Measurements from ENCODE around the gene PRAMEF13.
"Not testable (repeated sequence)": the region's sequence is repeated elsewhere in the genome, so short reads cannot be mapped to it uniquely, and the experiment has no call there.

The PRAMEF13 gene, protein sequence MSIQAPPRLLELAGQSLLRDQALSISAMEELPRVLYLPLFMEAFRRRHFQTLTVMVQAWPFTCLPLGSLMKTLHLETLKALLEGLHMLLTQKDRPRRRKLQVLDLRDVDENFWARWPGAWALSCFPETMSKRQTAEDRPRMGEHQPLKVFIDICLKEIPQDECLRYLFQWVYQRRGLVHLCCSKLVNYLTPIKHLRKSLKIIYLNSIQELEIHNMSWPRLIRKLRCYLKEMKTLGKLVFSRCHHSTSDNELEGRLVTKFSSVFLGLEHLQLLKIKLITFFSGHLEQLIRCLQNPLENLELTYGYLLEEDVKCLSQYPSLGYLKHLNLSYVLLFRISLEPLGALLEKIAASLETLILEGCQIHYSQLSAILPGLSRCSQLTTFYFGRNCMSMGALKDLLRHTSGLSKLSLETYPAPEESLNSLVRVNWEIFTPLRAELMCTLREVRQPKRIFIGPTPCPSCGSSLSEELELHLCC

DNA sequence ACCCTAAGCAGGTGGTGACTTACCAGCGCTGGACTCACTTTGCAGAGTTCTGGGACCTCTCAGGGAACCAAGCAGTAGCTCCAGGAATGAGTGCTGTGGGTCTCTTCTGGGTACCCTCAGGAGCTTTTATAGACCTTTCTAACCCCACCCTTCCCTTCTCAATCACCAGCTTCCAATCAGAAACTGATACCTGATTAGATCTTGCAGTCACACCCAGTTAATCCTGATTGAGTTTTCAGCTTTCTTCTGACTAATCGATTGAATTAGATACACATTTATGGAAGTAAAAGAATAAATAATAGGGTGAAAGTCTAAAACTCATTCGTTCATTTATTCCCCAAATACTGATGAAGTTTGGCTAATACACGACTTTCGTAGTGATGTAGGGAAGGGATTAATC lies at the start of gene PRAMEF13:
TSS of gene PRAMEF13 (minus strand) at position 101 of the 400 bp plus-strand sequence. CDS start 1,820 bp downstream, outside the sequence.
- H2AFZ ChIP-seq (ENCODE audit: low read depth, low read length); H3K9ac ChIP-seq (ENCODE audit: low read length); H3K4me2 ChIP-seq (ENCODE audit: low read length); H3K4me3 ChIP-seq (ENCODE audit: low read length); H3K4me1 ChIP-seq (ENCODE audit: low read length); H3K9me3 ChIP-seq (ENCODE audit: insufficient read depth, low read length); H3K36me3 ChIP-seq (replicated peaks; ENCODE audit: low read depth, low read length); H4K20me1 ChIP-seq (ENCODE audit: insufficient read depth, low read length); H3K79me2 ChIP-seq (ENCODE audit: low read length); H3K27me3 ChIP-seq (ENCODE audit: low read depth, low read length); H3K27ac ChIP-seq (ENCODE audit: low read length): not testable (repeated sequence)

DNA sequence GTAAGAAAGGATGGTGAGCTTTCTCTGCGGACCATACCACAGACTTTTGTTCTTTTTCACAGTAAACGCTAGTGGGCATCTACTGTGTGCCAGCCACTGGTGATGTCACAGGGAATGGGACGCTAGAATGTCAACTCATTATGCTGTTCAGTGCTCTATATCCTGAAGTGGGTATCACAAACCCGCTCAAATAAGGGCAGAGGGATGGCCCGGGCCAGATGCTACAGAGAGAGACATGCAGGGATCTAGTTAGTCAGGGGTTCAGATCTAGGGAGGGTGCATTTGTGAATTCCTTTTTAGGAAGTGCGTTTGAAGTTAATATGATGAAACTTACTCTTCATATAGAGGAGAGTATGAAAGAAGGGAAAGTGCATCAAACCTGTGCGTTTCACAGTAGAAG lies 45.9 kb upstream of the PRAMEF13 start:
- not testable (repeated sequence) for H3K4me1 ChIP-seq (ENCODE audit: low read length); H3K27me3 ChIP-seq (ENCODE audit: low read depth, low read length); H3K36me3 ChIP-seq (replicated peaks; ENCODE audit: low read depth, low read length); H3K4me3 ChIP-seq (ENCODE audit: low read length); H3K79me2 ChIP-seq (ENCODE audit: low read length); H4K20me1 ChIP-seq (ENCODE audit: insufficient read depth, low read length); H3K9me3 ChIP-seq (ENCODE audit: insufficient read depth, low read length); H3K9ac ChIP-seq (ENCODE audit: low read length); H3K27ac ChIP-seq (ENCODE audit: low read length); H2AFZ ChIP-seq (ENCODE audit: low read depth, low read length); H3K4me2 ChIP-seq (ENCODE audit: low read length)

DNA sequence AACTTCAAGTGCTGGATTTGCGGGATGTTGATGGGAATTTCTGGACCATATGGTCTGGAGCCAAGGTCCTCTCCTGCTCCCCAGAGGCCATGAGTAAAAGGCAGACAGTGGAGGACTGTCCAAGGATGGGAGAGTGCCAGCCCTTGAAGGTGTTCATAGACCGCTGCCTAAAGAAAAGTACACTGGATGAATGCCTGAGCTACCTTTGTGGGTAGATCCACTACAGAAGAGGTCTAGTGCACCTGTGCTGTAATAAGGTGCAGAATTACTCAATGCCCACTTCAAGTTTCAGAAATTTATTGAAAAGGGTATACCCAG lies 45.3 kb upstream of the PRAMEF13 start:
- not testable (repeated sequence) for H4K20me1 ChIP-seq (ENCODE audit: insufficient read depth, low read length); H3K4me3 ChIP-seq (ENCODE audit: low read length); H3K9me3 ChIP-seq (ENCODE audit: insufficient read depth, low read length); H3K4me2 ChIP-seq (ENCODE audit: low read length); H3K4me1 ChIP-seq (ENCODE audit: low read length); H3K9ac ChIP-seq (ENCODE audit: low read length); H3K27me3 ChIP-seq (ENCODE audit: low read depth, low read length); H3K27ac ChIP-seq (ENCODE audit: low read length); H3K79me2 ChIP-seq (ENCODE audit: low read length); H2AFZ ChIP-seq (ENCODE audit: low read depth, low read length); H3K36me3 ChIP-seq (replicated peaks; ENCODE audit: low read depth, low read length)

DNA sequence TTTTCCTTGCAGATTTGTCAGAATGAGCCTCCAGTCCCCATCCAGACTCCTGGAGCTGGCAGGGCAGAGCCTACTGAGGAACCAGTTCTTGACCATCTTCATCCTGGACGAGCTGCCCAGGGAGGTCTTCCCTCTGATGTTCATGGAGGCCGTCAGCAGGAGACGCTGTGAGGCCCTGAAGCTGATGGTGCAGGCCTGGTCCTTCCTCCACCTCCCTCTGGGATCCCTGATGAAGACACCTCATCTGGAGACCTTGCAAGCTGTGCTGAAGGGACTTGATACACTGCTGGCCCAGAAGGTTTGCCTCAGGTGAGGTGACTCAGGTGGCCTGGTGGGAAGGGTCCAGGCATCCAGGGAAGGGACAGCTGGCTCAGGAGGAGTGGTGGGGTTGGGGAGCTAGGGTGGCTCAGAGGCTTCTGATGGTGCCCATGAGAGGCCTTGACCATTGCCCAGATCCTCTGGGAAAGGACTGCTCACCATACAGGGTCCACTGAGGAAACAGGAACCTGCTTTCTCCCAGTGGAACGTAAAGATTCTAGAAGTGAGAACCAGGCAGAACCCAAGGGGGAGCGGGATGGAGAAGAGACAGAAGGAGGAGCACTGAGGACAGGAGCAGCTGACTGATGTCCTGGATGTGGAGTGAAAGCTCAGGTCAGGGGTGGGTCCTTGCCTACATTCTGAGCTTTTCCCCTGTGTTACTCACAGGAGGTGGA lies 44.8 kb upstream of the PRAMEF13 start:
- H3K79me2 ChIP-seq (ENCODE audit: low read length); H3K9me3 ChIP-seq (ENCODE audit: insufficient read depth, low read length); H4K20me1 ChIP-seq (ENCODE audit: insufficient read depth, low read length); H3K4me2 ChIP-seq (ENCODE audit: low read length); H2AFZ ChIP-seq (ENCODE audit: low read depth, low read length); H3K27me3 ChIP-seq (ENCODE audit: low read depth, low read length); H3K27ac ChIP-seq (ENCODE audit: low read length); H3K4me1 ChIP-seq (ENCODE audit: low read length); H3K9ac ChIP-seq (ENCODE audit: low read length); H3K4me3 ChIP-seq (ENCODE audit: low read length); H3K36me3 ChIP-seq (replicated peaks; ENCODE audit: low read depth, low read length): not testable (repeated sequence)

DNA sequence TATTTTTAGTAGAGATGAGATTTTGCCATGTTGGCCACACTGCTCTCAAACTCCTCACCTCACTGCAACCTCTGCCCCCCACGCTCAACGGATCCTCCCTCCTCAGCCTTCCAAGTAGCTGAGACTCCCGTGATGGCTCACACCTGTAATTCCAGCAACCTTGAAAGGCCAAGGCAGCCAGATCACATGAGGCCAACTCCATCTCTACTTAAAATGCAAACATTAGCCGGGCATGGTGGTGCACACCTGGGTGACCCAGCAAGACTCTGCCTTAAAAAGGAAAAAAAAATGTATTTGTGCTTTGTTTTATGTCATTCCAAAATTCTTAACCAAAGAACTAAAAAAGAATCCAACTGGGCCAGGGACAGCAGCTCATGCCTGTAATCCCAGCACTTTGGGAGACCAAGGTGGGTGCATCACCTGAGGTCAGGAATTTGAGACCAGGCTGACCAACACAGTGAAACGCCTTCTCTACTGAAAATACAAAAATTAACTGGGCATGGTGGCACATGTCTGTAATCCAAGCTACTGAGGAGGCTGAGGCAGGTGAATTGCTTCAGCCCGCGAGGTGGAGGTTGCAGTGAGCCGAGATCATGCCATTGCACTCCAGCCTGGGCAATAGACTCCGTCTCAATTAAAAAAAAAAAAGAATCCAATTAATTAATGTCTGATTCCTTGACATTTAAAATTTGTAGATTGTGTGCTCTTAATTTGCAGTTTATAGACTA lies 42.5 kb upstream of the PRAMEF13 start:
- not testable (repeated sequence) for H3K4me3 ChIP-seq (ENCODE audit: low read length); H3K4me2 ChIP-seq (ENCODE audit: low read length); H2AFZ ChIP-seq (ENCODE audit: low read depth, low read length); H3K79me2 ChIP-seq (ENCODE audit: low read length); H3K36me3 ChIP-seq (replicated peaks; ENCODE audit: low read depth, low read length); H3K9me3 ChIP-seq (ENCODE audit: insufficient read depth, low read length); H3K27ac ChIP-seq (ENCODE audit: low read length); H3K4me1 ChIP-seq (ENCODE audit: low read length); H3K9ac ChIP-seq (ENCODE audit: low read length); H4K20me1 ChIP-seq (ENCODE audit: insufficient read depth, low read length); H3K27me3 ChIP-seq (ENCODE audit: low read depth, low read length)

DNA sequence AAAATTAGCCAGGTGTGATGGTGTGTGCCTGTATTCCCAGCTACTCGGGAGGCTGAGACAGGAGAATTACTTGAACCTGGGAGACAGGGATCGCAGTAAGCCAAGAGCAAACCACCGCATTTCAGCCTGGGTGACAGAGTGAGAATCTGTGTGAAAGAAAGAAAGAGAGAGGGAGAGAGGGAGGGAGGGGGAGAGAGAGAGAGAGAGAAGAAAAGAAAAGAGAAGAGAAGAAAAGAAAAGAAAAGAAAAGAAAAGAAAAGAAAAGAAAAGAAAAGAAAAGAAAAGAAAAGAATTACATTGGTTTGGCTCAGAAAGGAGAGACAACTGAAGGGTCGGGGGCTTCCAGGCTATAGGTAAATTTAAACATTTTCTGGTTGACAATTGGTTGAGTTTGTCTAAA lies 38.4 kb upstream of the PRAMEF13 start:
- H2AFZ ChIP-seq (ENCODE audit: low read depth, low read length); H3K27me3 ChIP-seq (ENCODE audit: low read depth, low read length); H3K4me3 ChIP-seq (ENCODE audit: low read length); H4K20me1 ChIP-seq (ENCODE audit: insufficient read depth, low read length); H3K9me3 ChIP-seq (ENCODE audit: insufficient read depth, low read length); H3K4me1 ChIP-seq (ENCODE audit: low read length); H3K9ac ChIP-seq (ENCODE audit: low read length); H3K4me2 ChIP-seq (ENCODE audit: low read length); H3K36me3 ChIP-seq (replicated peaks; ENCODE audit: low read depth, low read length); H3K79me2 ChIP-seq (ENCODE audit: low read length); H3K27ac ChIP-seq (ENCODE audit: low read length): not testable (repeated sequence)

DNA sequence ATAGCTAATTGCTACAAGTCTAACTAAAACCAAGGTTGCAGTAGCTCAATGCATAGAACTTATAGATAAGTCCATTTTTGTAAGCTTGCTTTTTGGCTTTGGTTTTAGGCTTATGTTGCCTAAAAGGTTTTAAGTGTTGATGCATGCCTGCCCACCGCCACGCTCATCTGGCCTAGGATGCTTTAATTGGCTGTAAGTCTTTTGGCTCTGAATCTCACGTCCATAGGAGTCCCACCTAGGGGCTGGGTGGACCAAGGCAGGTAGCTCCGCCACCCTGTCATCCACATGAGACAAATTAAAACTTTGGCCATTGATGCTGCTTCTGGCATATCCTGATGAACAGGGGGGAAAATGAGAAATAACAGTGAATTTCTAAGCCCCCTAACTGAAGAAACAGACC lies 36.4 kb upstream of the PRAMEF13 start:
- not testable (repeated sequence) for H4K20me1 ChIP-seq (ENCODE audit: insufficient read depth, low read length); H3K4me2 ChIP-seq (ENCODE audit: low read length); H3K27ac ChIP-seq (ENCODE audit: low read length); H2AFZ ChIP-seq (ENCODE audit: low read depth, low read length); H3K27me3 ChIP-seq (ENCODE audit: low read depth, low read length); H3K36me3 ChIP-seq (replicated peaks; ENCODE audit: low read depth, low read length); H3K79me2 ChIP-seq (ENCODE audit: low read length); H3K4me3 ChIP-seq (ENCODE audit: low read length); H3K4me1 ChIP-seq (ENCODE audit: low read length); H3K9ac ChIP-seq (ENCODE audit: low read length); H3K9me3 ChIP-seq (ENCODE audit: insufficient read depth, low read length)

DNA sequence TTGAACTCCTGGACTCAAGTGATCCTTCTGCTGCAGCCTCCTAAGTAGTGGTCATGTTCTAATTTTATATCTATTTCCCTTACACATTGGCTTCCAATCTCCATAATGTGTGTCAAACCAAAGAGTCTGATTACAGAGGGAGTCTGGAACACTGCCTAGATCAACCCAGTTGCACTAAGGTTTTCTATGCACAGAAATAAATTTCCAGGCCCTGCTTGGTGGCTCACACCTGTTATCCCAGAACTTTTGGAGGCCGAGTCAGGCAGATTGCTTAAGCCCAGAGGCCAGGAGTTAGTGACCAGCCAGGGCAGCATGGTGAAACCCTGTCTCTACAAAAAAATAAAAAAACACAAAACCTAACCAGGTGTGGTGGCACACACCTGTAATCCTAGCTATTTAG lies 32.8 kb upstream of the PRAMEF13 start:
- H3K27me3 ChIP-seq (ENCODE audit: low read depth, low read length); H3K27ac ChIP-seq (ENCODE audit: low read length); H3K4me1 ChIP-seq (ENCODE audit: low read length); H3K36me3 ChIP-seq (replicated peaks; ENCODE audit: low read depth, low read length); H3K9me3 ChIP-seq (ENCODE audit: insufficient read depth, low read length); H3K9ac ChIP-seq (ENCODE audit: low read length); H3K4me3 ChIP-seq (ENCODE audit: low read length); H2AFZ ChIP-seq (ENCODE audit: low read depth, low read length); H3K4me2 ChIP-seq (ENCODE audit: low read length); H4K20me1 ChIP-seq (ENCODE audit: insufficient read depth, low read length); H3K79me2 ChIP-seq (ENCODE audit: low read length): not testable (repeated sequence)

DNA sequence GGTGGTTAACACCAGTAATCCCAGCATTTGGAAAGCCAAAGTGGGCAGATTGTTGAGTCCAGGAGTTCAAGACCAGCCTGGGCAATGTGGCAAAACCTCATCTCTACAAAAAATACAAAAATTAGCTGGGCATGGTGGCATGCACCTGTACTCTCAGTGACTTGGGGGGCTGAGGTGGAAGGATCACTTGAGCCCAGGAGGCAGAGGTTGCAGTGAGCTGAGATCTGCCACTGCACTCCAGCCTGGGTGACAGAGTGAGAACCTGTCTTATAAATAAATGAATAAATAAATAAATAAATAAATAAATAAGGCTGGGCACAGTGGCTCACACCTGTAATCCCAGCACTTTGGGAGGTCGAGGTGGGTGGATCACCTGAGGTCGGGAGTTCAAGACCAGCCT lies 30.8 kb upstream of the PRAMEF13 start:
- not testable (repeated sequence) for H2AFZ ChIP-seq (ENCODE audit: low read depth, low read length); H3K4me3 ChIP-seq (ENCODE audit: low read length); H3K36me3 ChIP-seq (replicated peaks; ENCODE audit: low read depth, low read length); H3K27me3 ChIP-seq (ENCODE audit: low read depth, low read length); H3K9me3 ChIP-seq (ENCODE audit: insufficient read depth, low read length); H3K9ac ChIP-seq (ENCODE audit: low read length); H3K4me2 ChIP-seq (ENCODE audit: low read length); H3K27ac ChIP-seq (ENCODE audit: low read length); H3K4me1 ChIP-seq (ENCODE audit: low read length); H4K20me1 ChIP-seq (ENCODE audit: insufficient read depth, low read length); H3K79me2 ChIP-seq (ENCODE audit: low read length)

Measured in OCI-LY3 (cell line).